Effector CD4-positive, alpha-beta T cell (primary cell): ENCODE results near the gene EPB41L2.
"Not testable (repeated sequence)": the region's sequence is repeated elsewhere in the genome, so short reads cannot be mapped to it uniquely, and the experiment has no call there.

Experiments used
- DNase-seq: peaks from one replicate; pipeline ENCODE4 v3.0.0-alpha.2; 2020

EPB41L2 gene

DNA sequence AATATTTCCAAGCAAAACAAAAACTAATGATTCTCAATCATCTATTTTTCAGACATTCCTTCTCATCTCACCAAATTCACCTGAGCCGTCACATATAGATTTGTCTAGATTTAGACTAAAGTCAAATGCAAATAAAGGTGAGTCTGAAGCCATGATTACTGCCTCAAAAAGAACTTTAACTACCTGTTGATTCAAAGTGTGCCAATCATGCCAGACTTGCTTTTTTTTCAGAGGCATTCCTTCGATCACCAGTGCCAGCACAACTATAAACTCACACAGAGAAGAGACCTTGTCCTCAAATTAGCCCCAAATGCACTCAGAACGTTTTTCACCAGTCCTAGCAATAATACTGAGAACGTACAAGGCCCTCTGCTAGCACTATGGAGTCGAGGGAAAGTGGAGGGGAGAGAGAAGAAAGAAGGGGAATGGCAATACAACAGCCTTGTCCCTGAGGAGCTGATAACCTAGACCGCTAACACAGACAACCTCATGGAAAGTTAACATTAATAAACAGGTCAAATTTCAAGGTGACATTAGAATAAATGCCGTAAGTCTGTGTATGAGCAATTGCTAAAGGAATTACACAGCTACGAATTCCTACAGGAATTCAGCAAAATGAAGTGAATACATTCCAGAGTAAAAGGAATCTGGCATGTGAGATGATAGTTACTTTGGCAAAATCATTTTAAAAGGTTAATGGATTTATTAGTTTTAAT, 60.9 kb downstream of the EPB41L2 start:
- DNase-seq, result no peak

DNA sequence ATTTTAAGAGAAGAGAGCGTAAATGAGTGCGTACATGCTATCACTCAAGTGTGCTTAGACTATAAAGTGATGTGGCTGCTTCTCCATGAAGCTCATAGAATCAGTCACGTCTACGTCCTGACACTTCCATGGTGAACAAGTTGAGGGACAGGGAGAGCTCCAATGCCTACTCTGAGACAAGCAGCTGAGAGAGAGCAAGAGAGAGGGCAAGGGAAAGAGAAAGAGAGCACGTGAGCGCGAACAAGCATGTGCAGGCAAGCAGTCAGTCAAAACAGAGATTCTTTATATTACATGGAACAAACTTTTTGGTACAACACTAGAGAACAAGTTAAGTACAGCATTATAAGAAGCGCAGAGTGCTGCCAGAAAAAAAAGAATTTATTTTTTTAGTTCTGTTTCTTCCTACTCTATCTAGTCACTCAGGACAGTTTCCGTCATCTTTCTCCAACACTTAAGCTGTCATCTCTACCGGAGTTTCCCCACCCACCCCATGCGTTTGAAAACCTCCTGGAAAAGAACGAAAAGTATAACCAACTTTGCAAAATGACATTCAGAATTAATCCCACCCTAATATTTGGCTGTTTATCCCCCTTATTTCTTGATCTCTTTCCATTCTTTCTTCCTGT, 61.8 kb downstream of the EPB41L2 start:
- DNase-seq, result no peak

DNA sequence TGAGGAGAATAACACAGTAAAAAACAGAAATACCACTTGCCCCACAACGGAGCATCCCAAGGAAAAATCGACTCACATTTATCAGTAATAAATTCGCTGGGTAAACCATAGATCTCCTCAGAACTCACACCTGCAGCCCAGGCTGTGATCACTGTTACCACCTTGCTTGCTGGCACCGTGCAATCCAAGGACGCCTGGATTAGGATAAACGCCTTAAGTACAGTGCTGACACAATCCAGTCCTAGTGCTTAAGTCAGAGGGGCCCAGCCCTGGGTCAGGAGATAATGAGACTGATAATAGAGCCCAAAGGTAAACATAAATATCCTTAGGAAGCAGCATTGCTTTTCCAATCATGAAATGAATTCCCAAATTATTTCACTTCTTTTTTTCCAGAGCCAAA, 62.5 kb downstream of the EPB41L2 start:
- DNase-seq, result no peak

DNA sequence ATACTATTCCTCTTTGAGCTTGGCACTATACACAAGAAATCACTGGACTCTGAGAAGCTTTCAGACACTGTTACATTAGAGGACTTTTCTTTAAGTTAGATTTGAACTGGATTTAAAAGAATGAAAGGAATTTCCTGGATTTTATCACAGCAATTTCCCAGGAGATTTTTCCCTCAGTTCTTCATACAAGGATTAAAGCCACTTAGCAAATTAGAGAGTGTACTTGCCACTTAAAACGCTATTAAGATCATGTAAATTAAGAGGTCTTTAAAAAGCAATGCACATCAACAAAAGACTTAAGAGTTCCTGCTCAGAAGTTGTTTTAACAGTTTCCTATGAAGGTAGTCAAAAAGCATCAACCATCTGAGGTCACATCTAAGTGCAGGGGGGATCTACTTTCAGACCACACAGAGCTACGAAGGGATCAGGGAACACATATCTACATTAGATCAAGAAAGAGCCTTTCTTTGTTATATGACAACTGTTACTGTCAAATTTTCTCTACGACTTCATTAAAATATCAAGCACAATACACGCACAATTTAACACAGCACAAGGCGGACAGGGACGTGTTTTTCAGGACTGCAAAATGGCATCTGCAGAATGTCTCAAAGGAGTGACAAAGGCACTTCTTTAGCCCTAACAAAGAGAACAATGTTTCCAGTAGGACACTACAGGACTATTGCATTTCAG, 65.8 kb downstream of the EPB41L2 start:
- no peak for DNase-seq

DNA sequence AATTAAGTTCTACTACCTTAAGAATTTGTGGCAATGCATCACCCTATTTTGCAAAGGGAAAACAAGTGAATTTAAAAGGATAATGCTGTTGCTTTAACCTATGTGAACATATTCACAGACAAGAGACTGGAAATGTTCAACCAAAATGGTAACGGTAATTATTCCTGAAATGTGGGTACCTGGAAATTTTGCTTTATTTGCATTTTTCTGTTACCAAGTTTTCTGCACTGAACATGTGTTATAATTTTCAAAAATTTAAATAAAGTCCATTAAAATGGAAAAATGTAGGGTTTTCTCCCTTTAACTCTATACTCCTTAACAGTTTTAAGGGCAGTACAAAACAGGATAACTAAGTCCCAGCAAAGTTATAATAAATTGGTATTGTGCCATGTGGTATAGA, 66.4 kb downstream of the EPB41L2 start:
- no peak for DNase-seq

DNA sequence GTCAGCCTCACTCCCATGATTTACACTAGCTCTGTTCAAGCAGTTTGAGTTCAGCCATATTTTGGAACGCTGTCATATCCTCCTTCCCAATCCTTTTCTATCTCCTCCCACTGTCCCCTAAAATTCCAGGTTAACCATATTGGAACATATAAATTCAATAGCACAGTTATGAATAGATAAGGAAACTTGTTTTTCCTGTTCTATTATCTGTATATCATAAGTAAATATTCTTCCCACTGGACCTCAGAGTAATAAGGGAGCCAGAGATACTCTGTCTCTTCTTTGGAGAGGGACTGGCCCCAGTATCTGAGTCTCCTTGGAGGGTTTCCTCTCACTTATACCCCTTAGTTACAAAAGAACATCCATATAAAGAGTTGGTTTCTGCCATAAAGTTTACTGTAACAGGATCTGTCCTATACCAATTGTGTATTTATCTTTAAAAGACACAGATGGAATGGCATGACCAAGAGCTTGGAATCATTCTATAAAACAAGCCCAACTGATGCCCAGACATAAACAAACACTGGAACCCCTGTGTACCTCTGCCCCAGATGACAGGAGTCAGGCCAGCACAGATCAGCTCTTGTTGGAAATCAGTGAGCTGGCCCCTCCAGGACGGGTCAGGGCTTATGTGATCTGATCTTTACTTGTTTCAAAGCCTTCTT, 67.1 kb downstream of the EPB41L2 start:
- DNase-seq, result no peak

DNA sequence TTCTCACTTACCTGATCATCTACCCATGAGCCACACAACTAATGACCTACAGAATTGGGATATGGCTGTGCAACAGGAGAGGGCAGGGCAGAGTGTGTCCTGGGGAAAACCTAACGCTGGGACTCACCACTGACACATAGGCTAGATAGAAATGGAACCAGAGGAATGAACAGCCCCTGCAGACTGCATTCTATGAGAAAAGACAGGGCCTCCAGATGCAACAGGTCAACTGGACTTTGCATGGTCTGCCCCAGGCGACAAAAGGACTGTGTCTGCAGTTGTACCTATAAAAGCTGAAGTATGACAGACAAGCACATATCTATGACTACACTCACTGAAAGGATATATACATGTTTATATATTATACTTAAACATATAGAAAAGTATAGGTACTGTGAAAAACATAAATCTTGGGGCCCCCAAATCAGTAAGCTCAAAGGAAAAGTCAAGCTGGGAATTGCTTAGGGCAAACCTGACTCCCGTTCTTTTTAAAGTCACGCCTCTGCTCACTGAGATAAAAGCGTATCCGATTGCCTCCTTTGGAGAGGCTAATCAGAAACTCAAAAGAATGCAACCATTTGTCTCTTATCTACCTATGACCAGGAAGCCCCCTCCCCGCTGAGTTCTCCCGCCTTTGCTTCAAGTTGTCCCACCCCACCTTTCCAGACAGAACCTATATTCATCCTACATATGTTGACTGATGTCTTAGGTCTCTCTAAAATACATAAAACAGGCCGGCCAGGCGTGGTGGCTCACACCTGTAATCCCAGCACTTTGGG, 68.5 kb downstream of the EPB41L2 start:
- DNase-seq, result no peak

DNA sequence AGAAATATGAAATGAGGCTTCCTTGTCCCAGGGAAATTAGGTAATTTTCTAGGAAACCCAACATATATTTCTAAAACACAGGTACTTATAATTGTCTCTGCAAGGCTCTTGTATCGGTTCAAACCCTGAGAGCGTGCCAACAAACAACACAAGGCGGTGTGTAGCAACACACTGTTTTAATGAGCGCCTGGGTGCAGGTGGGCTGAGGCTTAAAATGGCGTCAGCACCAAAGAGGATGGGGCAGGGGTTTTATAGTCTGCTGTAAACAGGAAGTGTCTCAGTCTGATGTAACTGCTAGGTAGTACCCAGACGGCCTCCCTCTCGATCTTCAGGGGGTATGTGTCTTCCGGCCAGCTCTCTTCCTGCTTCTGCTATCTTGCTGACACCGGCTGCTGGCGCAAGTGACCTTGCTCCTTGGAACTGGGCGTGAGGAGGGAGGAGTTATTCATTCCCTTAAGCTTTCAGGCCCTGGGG, 69.7 kb downstream of the EPB41L2 start:
- DNase-seq, result no peak

DNA sequence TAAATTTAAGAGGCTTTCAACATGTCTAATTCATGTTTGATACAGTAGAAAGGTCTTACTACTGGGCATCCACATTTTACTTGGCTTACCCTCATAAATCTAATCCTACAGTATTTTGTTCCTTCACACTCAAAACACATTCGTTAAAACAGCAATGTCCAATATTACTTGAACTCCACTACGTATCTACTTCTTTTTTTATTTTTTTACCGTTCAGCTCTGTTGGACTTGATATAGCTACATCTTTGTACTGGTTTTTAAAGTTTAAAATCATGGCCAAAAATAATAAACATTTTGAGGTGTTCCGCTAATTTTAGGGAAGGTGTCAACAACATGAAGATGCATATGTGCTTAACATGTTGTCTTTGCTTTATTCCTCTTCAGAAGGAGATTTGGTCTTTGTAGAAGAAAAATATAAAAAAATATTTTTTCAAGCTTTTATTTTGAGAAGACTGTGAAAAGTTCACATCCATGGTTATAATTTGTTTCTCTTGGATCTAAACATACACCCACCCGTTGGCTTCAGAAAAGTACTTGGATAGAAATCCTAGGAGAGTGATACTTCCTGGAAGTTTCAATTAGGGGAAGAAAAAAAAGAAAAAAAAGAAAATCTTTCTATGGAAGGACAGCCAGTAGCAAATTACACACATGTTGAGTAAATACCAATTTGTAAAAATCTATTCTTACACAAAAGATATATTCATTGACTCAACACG, 71.5 kb downstream of the EPB41L2 start:
- no peak for DNase-seq

DNA sequence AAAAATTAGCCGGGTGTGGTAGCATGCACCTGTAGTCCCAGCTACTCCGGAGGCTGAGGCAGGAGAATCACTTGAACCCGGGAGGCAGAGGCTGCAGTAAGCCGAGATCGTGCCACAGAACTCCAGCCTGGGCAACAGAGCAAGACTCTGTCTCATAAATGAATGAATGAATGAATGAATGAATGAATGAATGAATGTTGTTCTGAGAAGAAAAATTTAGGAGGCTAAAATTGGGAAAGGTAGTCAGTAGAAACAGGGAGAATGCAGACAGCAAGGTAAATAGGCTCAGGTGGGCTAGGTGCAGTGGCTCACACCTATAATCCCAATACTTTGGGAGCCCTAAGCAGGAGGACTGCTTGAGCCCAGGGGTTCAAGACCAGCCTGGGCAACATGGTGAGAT, 75.5 kb downstream of the EPB41L2 start:
- not testable (repeated sequence) for DNase-seq

DNA sequence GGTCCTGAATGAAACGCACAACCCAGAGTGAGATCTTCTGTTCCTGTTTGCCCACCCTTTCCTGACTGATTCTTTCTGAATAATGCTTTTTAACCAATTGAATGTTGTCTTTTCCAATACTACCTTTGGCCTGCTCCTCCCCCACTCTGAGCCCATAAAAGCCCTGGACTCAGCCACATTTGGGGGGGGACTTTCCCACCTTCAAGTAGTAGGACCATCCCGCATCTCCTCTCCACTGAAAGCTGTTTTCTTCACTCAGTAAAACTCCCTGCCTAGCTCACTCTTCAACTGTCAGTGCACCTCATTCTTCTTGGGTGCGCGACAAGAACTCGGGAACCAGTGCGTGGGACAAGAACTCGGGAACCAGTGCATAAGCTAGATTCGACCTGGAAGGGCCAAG, 77.9 kb downstream of the EPB41L2 start:
- DNase-seq, result no peak

DNA sequence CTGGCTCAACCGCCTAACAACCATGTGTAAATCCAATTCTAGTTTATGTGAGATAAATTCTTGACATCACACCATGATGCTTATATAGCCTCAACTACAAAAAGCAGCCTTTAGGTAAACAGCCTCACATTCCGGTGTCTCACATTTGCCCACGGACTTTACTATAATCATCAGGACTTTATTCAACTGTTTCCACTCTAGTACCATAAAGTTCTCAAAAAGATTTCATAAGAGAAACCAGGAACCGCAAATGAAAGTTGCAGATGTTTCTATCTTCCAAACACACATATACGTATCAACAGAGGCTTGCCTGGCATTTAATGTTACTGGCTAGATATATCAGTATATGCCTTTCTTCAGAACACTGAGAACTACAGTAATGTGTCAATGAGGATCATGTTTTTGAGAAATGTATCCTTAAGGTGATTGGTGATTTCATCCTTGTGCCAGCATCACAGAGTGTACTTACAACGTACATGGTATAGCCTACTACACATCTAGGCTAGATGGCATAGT, 80.0 kb downstream of the EPB41L2 start:
- DNase-seq, result no peak

DNA sequence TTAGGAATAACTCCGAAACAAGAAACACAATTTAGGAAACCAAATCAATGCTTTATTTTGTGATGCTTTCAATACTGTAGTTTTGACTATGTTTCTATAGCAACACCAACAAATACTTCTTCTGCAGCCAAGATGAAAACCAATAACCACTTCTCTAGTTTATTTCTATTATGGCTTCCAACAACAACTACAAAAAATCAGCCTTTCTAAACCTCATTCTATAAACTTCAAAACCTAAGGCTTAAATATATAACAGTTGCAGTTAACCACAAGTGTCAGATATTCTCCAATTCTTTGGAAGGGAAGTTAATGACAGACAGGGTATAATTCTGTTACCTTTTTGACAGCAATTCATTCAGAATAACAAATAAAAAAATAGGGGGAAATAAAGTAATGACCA, 80.9 kb downstream of the EPB41L2 start:
- DNase-seq, result no peak

DNA sequence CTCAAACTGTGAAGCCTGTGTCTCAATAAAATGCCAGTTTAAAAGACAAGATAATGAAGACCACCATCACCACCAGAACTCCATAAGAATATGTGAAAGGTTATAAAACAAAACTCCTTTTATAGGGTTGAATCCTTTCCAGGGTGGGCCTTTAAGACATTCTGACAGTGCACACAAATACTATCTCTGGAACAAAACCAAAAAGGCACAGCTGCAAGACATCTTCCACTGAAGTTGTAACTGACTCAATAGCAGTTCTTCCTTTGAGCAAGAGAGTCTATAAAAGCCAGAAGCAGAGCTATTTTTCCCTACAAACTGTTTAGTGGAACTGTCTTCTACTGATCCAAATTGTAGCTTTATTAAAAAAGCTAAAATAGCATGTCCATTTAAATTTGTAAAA, 81.6 kb downstream of the EPB41L2 start:
- no peak for DNase-seq

DNA sequence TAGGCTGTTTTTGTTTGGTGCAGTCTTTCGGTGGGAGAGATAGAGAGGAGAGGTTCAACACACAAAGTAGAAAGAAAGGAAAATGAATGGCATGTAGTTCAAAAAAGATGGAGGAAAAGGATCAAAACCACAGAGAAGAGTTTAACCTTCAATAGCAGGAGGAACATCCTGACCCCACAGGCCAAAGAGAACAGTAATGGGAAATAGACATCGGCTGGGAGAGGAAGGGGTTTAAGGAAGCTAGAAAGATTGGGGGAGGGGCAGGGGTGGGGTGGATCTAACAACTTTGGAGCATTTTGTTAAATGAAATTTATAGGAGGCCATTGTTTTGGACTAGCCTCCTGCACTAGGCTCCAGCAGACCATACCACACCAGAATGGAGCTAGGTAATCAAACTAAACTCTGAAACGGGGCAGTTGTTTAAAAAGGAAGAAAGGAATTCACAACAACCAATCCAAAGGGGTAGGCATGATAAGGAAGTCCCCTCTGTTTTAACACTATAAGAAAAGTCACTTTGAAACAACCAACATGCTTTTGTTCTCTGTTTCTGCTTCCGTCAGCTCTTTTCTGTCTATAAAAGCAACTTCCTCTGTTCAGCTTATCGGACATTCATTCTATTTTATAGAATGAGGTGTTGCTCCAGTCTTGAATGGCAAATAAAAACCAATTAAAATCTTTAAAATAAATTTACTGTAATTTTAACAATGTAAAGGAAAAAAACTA, 82.6 kb downstream of the EPB41L2 start:
- no peak for DNase-seq

DNA sequence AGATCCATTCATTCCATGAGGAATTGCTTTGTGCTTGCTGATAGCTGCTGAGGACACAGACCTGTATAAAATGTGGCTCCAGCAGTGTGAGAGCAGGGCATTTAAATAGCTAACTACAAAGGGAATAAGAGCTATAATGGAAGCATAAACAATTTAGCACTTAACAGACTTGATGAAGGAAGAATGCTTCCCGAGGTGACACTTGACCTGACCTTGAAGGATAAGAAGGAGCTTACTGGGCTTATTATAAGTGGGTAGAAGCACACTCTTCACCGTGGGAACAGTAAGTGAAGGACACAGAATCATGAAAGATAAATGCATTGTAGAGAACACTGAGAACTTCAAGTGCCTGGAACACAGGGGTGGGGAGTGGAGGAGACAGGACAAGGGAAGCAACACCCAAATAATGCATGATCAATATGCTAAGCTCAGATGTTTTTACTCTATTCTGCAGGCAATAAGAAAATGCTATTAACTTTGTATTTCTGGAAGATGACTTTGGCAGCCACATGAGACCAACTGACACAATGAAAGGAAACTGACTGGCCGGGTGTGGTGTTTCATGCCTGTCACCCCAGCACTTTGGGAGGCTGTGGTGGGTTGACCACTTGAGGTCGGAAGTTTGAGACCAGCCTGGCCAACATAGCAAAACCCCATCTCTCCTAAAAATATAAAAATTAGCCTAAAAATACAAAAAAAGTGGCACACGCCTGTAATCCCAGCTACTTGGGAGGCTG, 84.2 kb downstream of the EPB41L2 start:
- DNase-seq, result no peak

DNA sequence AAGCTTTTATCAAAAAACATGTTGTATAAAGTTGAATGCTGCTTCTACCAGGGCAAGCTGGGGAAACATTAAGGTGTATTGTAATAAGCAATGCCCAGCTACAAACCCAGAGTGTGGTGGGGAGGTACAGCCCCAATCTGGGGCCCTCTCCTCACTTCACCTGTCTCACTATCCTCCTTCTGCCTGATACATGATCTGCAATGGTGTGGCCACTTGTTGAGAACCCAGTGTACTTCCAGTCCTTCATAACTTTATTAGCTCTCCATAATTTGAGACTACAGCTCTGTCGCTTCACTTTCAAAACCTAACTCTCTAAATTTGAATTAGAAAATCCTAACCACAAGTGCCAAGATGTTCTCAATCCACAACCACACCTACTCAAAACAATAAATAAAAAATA, 84.9 kb downstream of the EPB41L2 start:
- DNase-seq, result no peak

DNA sequence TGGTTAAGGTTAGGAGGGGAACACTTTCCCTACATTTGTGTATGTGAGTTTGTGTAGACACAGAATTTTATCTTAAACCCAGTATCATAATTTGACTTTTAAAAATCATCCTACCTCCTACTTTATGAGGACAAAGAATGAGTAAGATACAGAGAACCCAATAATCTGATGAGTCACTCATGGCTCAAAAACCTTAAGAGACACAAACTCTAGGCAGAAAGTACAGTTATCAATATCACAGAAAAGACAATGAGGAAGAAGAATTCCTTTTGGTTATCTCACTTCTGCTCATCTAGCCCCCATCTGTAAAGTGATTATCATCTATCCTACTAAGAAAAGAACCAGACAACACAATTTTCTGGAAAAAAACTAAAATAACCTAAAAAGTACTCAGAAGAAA, 87.7 kb downstream of the EPB41L2 start:
- DNase-seq, result no peak

DNA sequence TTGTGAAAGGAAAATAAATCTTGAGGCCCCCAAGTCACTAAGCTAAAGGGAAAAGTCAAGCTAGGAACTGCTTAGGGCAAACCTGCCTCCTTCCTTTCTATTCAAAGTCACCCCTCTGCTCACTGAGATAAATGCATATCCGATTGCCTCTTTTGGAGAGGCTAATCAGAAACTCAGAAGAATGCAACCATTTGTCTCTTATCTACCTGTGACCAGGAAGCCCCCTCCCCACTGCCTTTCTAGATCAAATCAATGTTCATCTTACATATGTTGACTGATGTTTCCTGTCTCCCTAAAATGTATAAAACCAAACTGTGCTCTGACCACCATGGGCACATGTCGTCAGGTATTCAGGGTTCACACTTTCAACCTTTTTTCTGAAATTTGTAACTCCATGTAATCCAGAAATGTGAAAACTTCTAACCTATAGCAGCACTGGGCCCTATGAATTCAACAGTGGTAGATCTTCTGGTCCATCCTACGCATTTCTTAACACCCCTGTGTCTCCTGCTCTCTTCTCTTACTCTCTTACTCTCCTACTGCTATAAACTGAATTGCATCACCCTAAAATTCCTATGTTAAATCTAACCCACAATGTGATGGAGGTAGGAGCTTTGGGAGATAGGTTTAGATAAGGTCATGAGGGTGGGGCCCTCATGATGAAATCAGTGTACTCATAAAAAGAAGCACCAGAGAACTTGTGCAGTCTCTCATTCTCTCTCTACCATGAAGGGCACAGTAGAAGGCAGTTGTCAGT, 89.3 kb downstream of the EPB41L2 start:
- DNase-seq, result no peak

DNA sequence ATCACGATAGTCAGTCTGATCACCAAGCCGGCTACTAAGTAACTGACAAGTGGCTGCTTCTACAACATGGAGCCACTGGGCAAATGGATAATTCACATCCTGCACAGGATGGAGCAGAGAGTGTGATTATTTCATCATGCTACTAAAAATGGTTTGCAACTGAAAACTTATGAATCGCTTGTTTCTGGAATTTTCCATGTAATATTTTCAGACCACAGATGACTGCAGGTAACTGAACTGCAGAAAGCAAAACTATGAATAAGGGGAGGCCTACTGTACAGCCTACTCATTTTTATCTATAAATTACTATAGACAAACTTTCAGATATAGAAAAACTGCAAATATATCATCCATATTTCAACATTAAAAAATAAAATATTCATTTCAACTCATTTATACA, 91.5 kb downstream of the EPB41L2 start:
- DNase-seq, result no peak
